Prostate gland (tissue), 2 donors: ENCODE measurements around the gene MAP4K5. TPM values are rescaled to one million over a fixed set of nuclear protein-coding genes. Genes with fewer than 3 reads are reported as not detected.

Experiments used
- DNase-seq: peaks from one replicate; pipeline ENCODE4 v3.0.0-alpha.2; 2019; ENCODE audit warnings: low spot score
- H3K27ac ChIP-seq, 2 donors: fragments of 200-600 bp; sonication (generic); 2 replicates each; pipeline ENCODE4 v1.5.1; 2017 to 2019
- H3K27me3 ChIP-seq: fragments of 200-600 bp; sonication (generic); replicated peaks from 2 replicates; pipeline ENCODE4 v1.5.1; 2019; ENCODE audit not compliant: insufficient read depth
- H3K36me3 ChIP-seq, 2 donors: fragments of 200-600 bp; sonication (generic); 1 replicate in 1 of 2; 2 replicates in 1 of 2; pipeline versions ENCODE4 v1.5.1 to v1.8.1; 2017 to 2019
- H3K4me1 ChIP-seq: fragments of 200-600 bp; sonication (generic); replicated peaks from 2 replicates; pipeline ENCODE4 v1.5.1; 2019
- H3K4me3 ChIP-seq, 2 donors: fragments of 200-600 bp; sonication (generic); 2 replicates each; pipeline ENCODE4 v1.5.1; 2017 to 2019
- H3K9me3 ChIP-seq: fragments of 200-600 bp; sonication (generic); 2 replicates; pipeline ENCODE4 v1.5.1; 2017
- POLR2A ChIP-seq: fragments of 450-650 bp; IDR thresholded peaks from one replicate; pipeline ENCODE4 v1.6.1; 2016; ENCODE audit warnings: antibody characterized with exemption, mild to moderate bottlenecking
- POLR2AphosphoS5 ChIP-seq: sonication (generic); formaldehyde crosslinking; IDR thresholded peaks from one replicate; pipeline ENCODE4 v1.6.1; 2017; ENCODE audit warnings: antibody characterized with exemption
- WGBS: methylation state at CpG from one replicate; pipeline ENCODE4 v1.1.5; 2018; 5-methylcytosine and 5-hydroxymethylcytosine counted together
- intact Hi-C: fragments of 100-400 bp; cut with DNase I; formaldehyde crosslinking; loops from one replicate; pipeline ENCODE4 v1.14.2; 2022
- small RNA-seq, 2 donors: library from RNA; depleted of rRNA; stranded (forward); fragments of <200 nt; gene quantifications; one replicate each; pipeline ENCODE3, GENCODE V24; 2016
- total RNA-seq, 2 donors: library from RNA; depleted of rRNA; stranded (reverse); fragments of >200 nt; gene quantifications; one replicate each; pipeline ENCODE4 v1.1.0, GENCODE V29; 2016
- TF ChIP-seq, protein P1 (sequence below), 4 experiments: fragments of 200-600 bp in 2 of 4; fragments of 450-650 bp in 2 of 4; sonication (generic) in 2 of 4; IDR thresholded peaks; 1 replicate in 3 of 4; 2 replicates in 1 of 4; pipeline ENCODE4 v1.5.1; 2016 to 2019; ENCODE audit warnings: antibody characterized with exemption in 4 of 4, mild to moderate bottlenecking in 2 of 4, moderate library complexity in 2 of 4

MAP4K5 gene
- total RNA-seq, 2 donors from 2014 or later: 76.2 to 102 TPM

DNA sequence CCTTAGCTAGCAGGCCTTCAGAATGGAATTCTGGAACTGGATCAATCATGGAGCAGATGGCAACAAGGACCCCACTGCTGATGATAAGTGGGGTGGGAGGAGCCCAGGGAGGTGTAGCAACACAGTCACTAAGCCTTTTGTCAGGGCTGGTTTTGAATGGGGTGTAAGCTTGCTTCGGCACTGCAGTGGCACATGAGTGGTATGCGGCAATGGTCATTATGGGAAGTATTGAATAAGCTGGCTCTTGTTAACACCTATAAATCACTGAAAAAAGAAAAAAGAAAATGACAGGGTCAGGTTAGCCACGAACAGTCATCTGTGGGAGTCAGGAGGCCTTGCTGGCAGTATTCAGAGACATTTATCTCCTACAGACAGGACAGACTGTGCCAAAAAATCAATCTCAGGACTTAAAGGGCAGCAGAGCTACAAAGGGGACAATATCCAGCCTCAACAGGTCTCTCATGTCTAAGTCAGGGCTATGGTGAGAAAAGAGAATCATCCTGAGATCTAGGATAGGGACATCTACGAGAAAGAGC is 154.8 kb downstream of the MAP4K5 start:
- Histone ChIP-seq H3K9me3 (no peaks in the 10 kb centered on the region), H3K4me3 (no peak overlapping the region), H3K36me3 (no peaks in the 10 kb centered on the region), H3K27me3 (no peaks in the 10 kb centered on the region), H3K4me1 (no peaks in the 10 kb centered on the region), H3K27ac (no peak overlapping the region)
- 78% methylated on average over 4 of the region's 4 CpGs for WGBS
- intact Hi-C loops: no loop called here
- TF ChIP-seq, protein P1, sequence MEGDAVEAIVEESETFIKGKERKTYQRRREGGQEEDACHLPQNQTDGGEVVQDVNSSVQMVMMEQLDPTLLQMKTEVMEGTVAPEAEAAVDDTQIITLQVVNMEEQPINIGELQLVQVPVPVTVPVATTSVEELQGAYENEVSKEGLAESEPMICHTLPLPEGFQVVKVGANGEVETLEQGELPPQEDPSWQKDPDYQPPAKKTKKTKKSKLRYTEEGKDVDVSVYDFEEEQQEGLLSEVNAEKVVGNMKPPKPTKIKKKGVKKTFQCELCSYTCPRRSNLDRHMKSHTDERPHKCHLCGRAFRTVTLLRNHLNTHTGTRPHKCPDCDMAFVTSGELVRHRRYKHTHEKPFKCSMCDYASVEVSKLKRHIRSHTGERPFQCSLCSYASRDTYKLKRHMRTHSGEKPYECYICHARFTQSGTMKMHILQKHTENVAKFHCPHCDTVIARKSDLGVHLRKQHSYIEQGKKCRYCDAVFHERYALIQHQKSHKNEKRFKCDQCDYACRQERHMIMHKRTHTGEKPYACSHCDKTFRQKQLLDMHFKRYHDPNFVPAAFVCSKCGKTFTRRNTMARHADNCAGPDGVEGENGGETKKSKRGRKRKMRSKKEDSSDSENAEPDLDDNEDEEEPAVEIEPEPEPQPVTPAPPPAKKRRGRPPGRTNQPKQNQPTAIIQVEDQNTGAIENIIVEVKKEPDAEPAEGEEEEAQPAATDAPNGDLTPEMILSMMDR (IDR thresholded peaks at IDR 0.05): no peak
- TF ChIP-seq POLR2AphosphoS5 (no peak), POLR2A (no peak)
- no peak for DNase-seq

DNA sequence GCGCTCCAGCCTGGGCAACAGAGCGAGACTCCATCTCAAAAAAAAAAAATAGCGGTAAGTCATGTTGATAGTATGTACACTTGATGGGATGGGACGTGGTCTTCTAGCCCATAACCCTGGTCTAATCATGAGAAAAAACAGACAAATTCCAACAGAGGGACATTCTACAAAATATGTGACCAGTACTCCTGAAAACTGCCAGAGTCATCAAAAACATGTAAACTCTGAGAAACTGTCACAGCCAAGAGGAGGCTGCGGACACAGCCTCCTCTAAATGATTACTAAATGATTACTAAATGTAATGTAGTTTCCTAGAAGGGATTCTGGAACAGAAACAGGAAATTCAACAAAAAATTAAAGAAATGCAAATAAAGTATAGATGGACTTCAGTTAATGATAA is 156.6 kb downstream of the MAP4K5 start:
- intact Hi-C loops: no loop called here
- no peak for DNase-seq
- WGBS: 98% methylated on average over 5 of the region's 5 CpGs
- no peak overlapping the region for H3K27ac ChIP-seq
- no peaks in the 10 kb centered on the region for H3K27me3 ChIP-seq
- H3K4me1 ChIP-seq: no peaks in the 10 kb centered on the region
- TF ChIP-seq, protein P1 (IDR thresholded peaks at IDR 0.05): no peak
- TF ChIP-seq POLR2A (no peak), POLR2AphosphoS5 (no peak)
- no peaks in the 10 kb centered on the region for H3K36me3 ChIP-seq
- H3K9me3 ChIP-seq: no peaks in the 10 kb centered on the region
- no peak overlapping the region for H3K4me3 ChIP-seq

DNA sequence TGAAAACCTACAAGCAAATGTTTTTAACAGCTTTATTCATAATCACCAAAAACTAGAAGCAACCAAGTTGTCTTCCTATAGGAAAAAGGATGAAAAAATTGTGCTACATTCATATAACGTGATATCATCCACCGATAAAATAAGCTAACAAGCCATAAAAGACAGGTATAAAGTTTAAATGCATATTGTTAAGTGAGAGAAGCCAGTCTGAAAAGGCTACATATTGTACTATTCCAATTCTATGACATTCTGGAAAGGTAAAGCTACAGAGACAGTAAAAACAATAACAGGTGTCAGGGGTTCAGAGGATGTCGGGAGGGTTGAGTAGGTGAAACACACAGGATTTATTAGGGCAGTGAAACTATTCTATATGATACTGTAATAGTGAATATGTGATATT is 158.4 kb downstream of the MAP4K5 start:
- WGBS: 90% methylated on average over 3 of the region's 3 CpGs
- no peaks in the 10 kb centered on the region for H3K9me3 ChIP-seq
- H3K27ac ChIP-seq: no peak overlapping the region
- H3K36me3 ChIP-seq: no peaks in the 10 kb centered on the region
- no peaks in the 10 kb centered on the region for H3K4me1 ChIP-seq
- H3K27me3 ChIP-seq: no peaks in the 10 kb centered on the region
- intact Hi-C loops: no loop called here
- no peak for DNase-seq
- no peak overlapping the region for H3K4me3 ChIP-seq
- TF ChIP-seq POLR2A (no peak), POLR2AphosphoS5 (no peak)
- TF ChIP-seq, protein P1 (IDR thresholded peaks at IDR 0.05): no peak

DNA sequence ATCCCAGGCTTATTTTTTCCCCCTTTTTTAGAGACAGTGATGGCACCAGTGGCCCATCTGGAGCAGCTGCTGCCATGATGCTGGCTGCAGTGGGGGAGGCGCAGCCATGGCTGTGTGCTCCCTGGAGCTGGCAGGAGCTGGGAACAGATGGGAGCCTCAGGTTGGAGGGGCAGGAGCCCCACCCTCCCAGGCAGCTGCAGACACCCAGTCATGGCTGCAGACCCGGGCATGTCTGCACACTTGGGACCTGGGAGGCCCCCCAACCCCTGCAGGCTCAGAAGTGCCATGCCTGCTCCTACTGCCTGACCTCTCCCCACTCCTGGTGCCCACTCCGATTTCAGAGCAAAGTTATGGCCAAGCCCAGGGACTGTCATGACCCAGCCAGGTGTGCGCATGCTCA is 160.8 kb downstream of the MAP4K5 start:
- Histone ChIP-seq H3K4me1 (no peaks in the 10 kb centered on the region), H3K27ac (no peak overlapping the region), H3K27me3 (no peaks in the 10 kb centered on the region), H3K4me3 (no peak overlapping the region), H3K9me3 (no peaks in the 10 kb centered on the region), H3K36me3 (no peaks in the 10 kb centered on the region)
- intact Hi-C loops: no loop called here
- WGBS: 89% methylated on average over 4 of the region's 4 CpGs
- no peak for DNase-seq
- TF ChIP-seq POLR2AphosphoS5 (no peak), POLR2A (no peak)
- TF ChIP-seq, protein P1 (IDR thresholded peaks at IDR 0.05): no peak

Small RNA genes within 50 kb of the gene (small RNA-seq; reads per million reads assigned to genes)
- 0 reads per million in 2 donors for gene RF00019
- 0 reads per million in 2 donors for gene SNRPGP1

Other genes starting within 250 kb of the MAP4K5 start
- gene L2HGDH, start 220.3 kb downstream of the MAP4K5 start, total RNA-seq: 1 to 10 TPM; 5.6 to 6.5 TPM
- gene DMAC2L, start 220.2 kb downstream of the MAP4K5 start, total RNA-seq: 10 to 100 TPM in 1 of 2 donors, 1 to 10 TPM in 1; 6.9 to 24.5 TPM
- gene CDKL1, start 135.7 kb downstream of the MAP4K5 start, total RNA-seq: 10 to 100 TPM in 1 of 2 donors, 1 to 10 TPM in 1; 3.4 to 18.5 TPM
- gene ATL1, start 27.6 kb upstream of the MAP4K5 start, total RNA-seq: 10 to 100 TPM in 1 of 2 donors, 1 to 10 TPM in 1; 5.3 to 26.5 TPM
- 100 to 1,000 TPM in 1 of 2 donors, 10 to 100 TPM in 1; 29.4 to 105 TPM for gene SAV1, start 135.7 kb upstream of the MAP4K5 start, total RNA-seq